GM13977 (cell line): ENCODE measurements around the gene ATP13A3.
"Not testable (repeated sequence)": the region's sequence is repeated elsewhere in the genome, so short reads cannot be mapped to it uniquely, and the experiment has no call there.

Experiments used
- DNase-seq: peaks from one replicate; pipeline ENCODE4 v3.0.0; 2012; ENCODE audit warnings: low spot score
- in situ Hi-C: fragments of 300-500 bp; cut with MboI; formaldehyde crosslinking; loops from one replicate; pipeline ENCODE4 v1.12.0; 2022; ENCODE audit warnings: low sequenced_read_pairs, low pct_unique_long_range_greater_than_20kb, mixed read lengths, inconsistent platforms; ENCODE audit not compliant: unreplicated experiment
- TF ChIP-seq, protein P1 (sequence below): IDR thresholded peaks from 2 replicates; pipeline ENCODE4 v1.5.1; 2012; ENCODE audit warnings: mild to moderate bottlenecking, control low read depth; ENCODE audit not compliant: insufficient read depth; ENCODE audit errors: extremely low read depth, missing control alignments

Gene ATP13A3

DNA sequence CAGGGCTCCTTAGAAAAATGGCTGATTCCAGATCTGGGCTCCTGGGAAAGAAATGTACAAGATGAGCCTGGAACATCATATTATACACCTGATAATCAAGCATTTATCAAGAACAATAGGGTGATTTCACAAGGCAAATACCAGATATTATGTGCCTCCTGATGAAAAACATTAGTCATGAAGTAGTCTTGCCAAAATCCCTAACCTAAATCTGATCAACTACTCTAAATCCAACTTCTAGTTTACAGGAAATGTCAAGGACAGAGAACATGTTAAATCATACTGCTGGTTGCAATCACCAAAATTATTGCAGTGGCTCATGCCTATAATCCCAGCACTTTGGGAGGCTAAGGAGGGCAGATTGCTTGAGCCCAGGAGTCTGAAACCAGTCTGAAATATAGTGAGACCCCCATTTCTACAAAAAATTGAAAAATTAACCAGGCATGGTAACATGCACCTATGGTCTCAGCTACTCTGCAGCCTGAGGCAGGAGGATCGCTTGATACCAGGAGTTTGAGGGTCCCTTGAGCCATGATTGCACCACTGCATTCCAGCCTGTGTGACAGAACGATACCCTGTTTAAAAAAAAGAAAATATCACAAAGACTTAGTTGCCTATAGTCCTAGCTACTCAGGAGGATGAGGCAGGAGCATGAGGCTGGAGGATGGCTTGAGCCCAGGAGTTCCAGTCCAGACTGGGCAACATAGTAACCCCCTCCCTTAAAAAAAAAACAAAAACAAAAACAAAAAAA, 34.9 kb upstream of the ATP13A3 start:
- no peak for DNase-seq
- in situ Hi-C loops = no loop called here
- TF ChIP-seq, protein P1, sequence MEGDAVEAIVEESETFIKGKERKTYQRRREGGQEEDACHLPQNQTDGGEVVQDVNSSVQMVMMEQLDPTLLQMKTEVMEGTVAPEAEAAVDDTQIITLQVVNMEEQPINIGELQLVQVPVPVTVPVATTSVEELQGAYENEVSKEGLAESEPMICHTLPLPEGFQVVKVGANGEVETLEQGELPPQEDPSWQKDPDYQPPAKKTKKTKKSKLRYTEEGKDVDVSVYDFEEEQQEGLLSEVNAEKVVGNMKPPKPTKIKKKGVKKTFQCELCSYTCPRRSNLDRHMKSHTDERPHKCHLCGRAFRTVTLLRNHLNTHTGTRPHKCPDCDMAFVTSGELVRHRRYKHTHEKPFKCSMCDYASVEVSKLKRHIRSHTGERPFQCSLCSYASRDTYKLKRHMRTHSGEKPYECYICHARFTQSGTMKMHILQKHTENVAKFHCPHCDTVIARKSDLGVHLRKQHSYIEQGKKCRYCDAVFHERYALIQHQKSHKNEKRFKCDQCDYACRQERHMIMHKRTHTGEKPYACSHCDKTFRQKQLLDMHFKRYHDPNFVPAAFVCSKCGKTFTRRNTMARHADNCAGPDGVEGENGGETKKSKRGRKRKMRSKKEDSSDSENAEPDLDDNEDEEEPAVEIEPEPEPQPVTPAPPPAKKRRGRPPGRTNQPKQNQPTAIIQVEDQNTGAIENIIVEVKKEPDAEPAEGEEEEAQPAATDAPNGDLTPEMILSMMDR = no peak

DNA sequence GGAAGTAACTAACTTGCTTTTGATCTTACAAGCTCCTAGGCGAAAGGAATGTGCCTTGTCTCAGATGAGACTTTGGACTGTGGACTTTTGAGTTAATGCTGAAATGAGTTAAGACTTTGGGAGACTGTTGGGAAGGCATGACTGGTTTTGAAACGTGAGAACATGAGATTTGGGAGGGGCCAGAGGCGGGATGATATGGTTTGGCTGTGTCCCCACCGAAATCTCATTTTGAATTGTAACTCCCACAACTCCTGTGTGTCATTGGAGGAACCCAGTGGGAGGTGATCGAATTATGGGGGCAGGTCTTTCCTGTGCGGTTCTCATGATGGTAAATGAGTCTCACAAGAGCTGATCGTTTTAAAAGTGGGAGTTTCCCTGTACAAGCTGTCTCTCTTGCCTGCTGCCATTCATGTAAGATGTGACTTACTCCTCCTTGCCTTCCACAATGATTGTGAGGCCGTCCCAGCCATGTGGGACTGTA, 33.9 kb upstream of the ATP13A3 start:
- DNase-seq, in situ Hi-C loops: not testable (repeated sequence)

DNA sequence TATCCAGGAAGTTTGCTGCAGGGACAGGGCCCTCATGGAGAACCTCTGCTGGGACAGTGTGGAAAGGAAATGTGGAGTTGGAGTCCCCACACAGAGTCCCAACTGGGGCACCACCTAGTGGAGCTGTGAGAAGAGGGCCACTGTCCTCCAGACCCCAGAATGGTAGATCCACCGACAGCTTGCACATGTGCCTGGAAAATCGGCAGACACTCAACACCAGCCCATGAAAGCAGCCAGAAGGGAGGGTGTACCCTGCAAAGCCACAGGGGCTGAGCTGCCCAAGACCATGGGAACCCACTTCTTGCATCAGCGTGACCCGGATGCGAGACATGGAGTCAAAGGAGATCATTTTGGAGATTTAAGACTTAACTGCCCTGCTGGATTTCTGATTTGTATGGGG, 33.4 kb upstream of the ATP13A3 start:
- DNase-seq, in situ Hi-C loops: not testable (repeated sequence)

DNA sequence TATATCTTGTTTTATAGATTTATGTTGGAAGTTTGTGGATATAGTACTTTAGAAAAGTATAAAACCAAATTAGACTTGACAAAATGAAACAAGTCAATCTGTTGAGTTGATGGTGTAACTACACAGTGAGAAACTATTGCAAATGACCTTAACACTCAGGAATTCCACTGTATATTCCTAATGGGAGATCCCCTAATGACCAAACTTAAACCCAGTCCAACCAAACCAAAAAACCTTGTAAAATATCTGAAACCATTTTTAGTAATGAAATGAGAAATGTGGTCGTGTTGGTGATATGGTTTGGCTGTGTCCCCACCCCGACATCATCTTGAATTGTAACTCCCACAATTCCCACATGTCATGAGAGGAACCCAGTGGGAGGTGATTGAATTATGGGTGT, 31.9 kb upstream of the ATP13A3 start:
- TF ChIP-seq, protein P1 = no peak
- DNase-seq = no peak
- in situ Hi-C loops = no loop called here

GRCh38 chr3:194517333-194517732, 30.5 kb upstream of the ATP13A3 start:
- DNase-seq = no peak
- in situ Hi-C loops = no loop called here
- TF ChIP-seq, protein P1 = no peak

- no peak for DNase-seq
- in situ Hi-C loops = no loop called here
- TF ChIP-seq, protein P1 = no peak
Observed at GRCh38 chr3:194514626-194515025, 27.8 kb upstream of the ATP13A3 start.

GRCh38 chr3:194512895-194513601, 26.2 kb upstream of the ATP13A3 start:
- no peak for DNase-seq
- TF ChIP-seq, protein P1 = no peak
- in situ Hi-C loops = no loop called here
